Measurements from ENCODE around the gene MACROD2. TPM values are rescaled to one million over a fixed set of nuclear protein-coding genes. Genes with fewer than 3 reads are reported as not detected.

The MACROD2 gene
- total and polyA plus RNA-seq, 4 donors, result 0.66 to 10.5 (median 3.3) TPM

DNA sequence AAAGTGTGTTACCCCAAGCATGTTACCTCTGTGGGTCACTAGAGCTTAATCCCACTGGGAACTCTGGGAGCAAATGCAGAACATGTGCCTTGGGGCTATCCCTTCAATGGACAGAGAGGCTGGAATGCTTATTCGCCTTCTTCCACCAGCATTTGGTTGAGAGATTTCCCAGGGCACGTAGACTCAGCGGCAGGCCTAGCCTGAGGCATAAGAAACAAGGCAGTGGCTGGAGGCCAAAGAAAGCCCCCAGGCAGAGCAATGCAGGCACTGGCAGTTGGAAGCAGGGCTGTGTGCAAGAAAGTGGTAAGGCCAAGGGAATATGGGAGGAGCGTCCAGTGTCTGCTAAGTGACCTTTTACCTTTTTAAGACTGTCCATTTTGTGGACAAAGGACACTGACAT lies 456.1 kb downstream of the MACROD2 start:
- Histone ChIP-seq H3K4me1 (ENCODE audit: control insufficient read depth in 4 of 4, insufficient read depth in 4 of 4, low read length in 3 of 4) (peaks cover 0 to 3% (median 0%) of the 10 kb centered on the region in 4 donors), H3K27me3 (ENCODE audit: control insufficient read depth in 4 of 4, insufficient read depth in 4 of 4, low read length in 3 of 4) (no peaks in the 10 kb centered on the region), H3K36me3 (ENCODE audit: control insufficient read depth in 4 of 4, insufficient read depth in 3 of 4, low read depth in 1 of 4, low read length in 3 of 4) (no peaks in the 10 kb centered on the region), H3K4me3 (ENCODE audit: low read depth in 1 of 3, low read length in 3 of 3) (no peak overlapping the region), H3K9me3 (ENCODE audit: control insufficient read depth in 4 of 4, low read length in 3 of 4) (no peaks in the 10 kb centered on the region), H3K27ac (ENCODE audit: low read depth in 1 of 2, low read length in 2 of 2) (no peak overlapping the region), H3K9ac (ENCODE audit: low read depth in 1 of 2, low read length in 2 of 2) (no peak overlapping the region)
- DNase-seq (ENCODE audit: low spot score), result no peak
- TF ChIP-seq JUND (IDR thresholded peaks at IDR 0.05) (no peak), HNF4A (conservative IDR thresholded peaks at IDR 0.05) (no peak), HNF4G (IDR thresholded peaks at IDR 0.05) (no peak), MAX (IDR thresholded peaks at IDR 0.05) (no peak)
- TF ChIP-seq, protein P1, sequence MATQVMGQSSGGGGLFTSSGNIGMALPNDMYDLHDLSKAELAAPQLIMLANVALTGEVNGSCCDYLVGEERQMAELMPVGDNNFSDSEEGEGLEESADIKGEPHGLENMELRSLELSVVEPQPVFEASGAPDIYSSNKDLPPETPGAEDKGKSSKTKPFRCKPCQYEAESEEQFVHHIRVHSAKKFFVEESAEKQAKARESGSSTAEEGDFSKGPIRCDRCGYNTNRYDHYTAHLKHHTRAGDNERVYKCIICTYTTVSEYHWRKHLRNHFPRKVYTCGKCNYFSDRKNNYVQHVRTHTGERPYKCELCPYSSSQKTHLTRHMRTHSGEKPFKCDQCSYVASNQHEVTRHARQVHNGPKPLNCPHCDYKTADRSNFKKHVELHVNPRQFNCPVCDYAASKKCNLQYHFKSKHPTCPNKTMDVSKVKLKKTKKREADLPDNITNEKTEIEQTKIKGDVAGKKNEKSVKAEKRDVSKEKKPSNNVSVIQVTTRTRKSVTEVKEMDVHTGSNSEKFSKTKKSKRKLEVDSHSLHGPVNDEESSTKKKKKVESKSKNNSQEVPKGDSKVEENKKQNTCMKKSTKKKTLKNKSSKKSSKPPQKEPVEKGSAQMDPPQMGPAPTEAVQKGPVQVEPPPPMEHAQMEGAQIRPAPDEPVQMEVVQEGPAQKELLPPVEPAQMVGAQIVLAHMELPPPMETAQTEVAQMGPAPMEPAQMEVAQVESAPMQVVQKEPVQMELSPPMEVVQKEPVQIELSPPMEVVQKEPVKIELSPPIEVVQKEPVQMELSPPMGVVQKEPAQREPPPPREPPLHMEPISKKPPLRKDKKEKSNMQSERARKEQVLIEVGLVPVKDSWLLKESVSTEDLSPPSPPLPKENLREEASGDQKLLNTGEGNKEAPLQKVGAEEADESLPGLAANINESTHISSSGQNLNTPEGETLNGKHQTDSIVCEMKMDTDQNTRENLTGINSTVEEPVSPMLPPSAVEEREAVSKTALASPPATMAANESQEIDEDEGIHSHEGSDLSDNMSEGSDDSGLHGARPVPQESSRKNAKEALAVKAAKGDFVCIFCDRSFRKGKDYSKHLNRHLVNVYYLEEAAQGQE (IDR thresholded peaks at IDR 0.05), result no peak
- 96% methylated on average over 4 of the region's 4 CpGs for WGBS

- TF ChIP-seq CTCF (IDR thresholded peaks at IDR 0.05; ENCODE audit: low read depth, low read length, missing input control) (no peak), RXRA (IDR thresholded peaks at IDR 0.05) (no peak), SP1 (IDR thresholded peaks at IDR 0.05) (no peak), HNF4G (IDR thresholded peaks at IDR 0.05) (no peak), RAD21 (IDR thresholded peaks at IDR 0.05) (no peak)
- TF ChIP-seq, protein P1 (IDR thresholded peaks at IDR 0.05), result no peak
- DNase-seq (ENCODE audit: low spot score), result no peak
- WGBS, result 80% methylated on average over 3 of the region's 3 CpGs
- Histone ChIP-seq H3K36me3 (ENCODE audit: control insufficient read depth in 4 of 4, insufficient read depth in 3 of 4, low read depth in 1 of 4, low read length in 3 of 4) (no peaks in the 10 kb centered on the region), H3K4me1 (ENCODE audit: control insufficient read depth in 4 of 4, insufficient read depth in 4 of 4, low read length in 3 of 4) (peaks cover 0 to 3% (median 0%) of the 10 kb centered on the region in 4 donors), H3K4me3 (ENCODE audit: low read depth in 1 of 3, low read length in 3 of 3) (no peak overlapping the region), H3K9ac (ENCODE audit: low read depth in 1 of 2, low read length in 2 of 2) (no peak overlapping the region), H3K9me3 (ENCODE audit: control insufficient read depth in 4 of 4, low read length in 3 of 4) (no peaks in the 10 kb centered on the region), H3K27ac (ENCODE audit: low read depth in 1 of 2, low read length in 2 of 2) (no peak overlapping the region), H3K27me3 (ENCODE audit: control insufficient read depth in 4 of 4, insufficient read depth in 4 of 4, low read length in 3 of 4) (no peaks in the 10 kb centered on the region)
These were observed 457.9 kb downstream of the MACROD2 start for GRCh38 chr20:14453259-14453658.

Data from liver (tissue), 9 donors.